HCT116 (cell line): ENCODE measurements around the gene GPALPP1.

Experiments
- CTCF ChIP-seq, 3 experiments: fragments of 200-600 bp in 1 of 3; sonication (generic) in 1 of 3; IDR thresholded peaks in 2 of 3; conservative IDR thresholded peaks in 1 of 3; 2 replicates each; pipeline ENCODE4 v1.5.1; 2012 to 2017; ENCODE audit warnings: low read depth in 2 of 3, low read length in 2 of 3, antibody characterized with exemption in 1 of 3, borderline replicate concordance in 1 of 3, control low read depth in 1 of 3, mild to moderate bottlenecking in 1 of 3, mixed read lengths in 1 of 3, mixed run types in 1 of 3, moderate library complexity in 1 of 3; ENCODE audit not compliant: insufficient read depth in 1 of 3
- EZH2 ChIP-seq: fragments of 200-600 bp; sonication (generic); IDR thresholded peaks from 2 replicates; pipeline ENCODE4 v1.6.1; 2017; ENCODE audit warnings: antibody characterized with exemption, mixed run types
- JUND ChIP-seq: IDR thresholded peaks from 2 replicates; pipeline ENCODE4 v1.6.1; 2012
- TF ChIP-seq, protein P1 (sequence below): IDR thresholded peaks from 2 replicates; pipeline ENCODE4 v1.6.1; 2012; ENCODE audit warnings: low read depth

DNA sequence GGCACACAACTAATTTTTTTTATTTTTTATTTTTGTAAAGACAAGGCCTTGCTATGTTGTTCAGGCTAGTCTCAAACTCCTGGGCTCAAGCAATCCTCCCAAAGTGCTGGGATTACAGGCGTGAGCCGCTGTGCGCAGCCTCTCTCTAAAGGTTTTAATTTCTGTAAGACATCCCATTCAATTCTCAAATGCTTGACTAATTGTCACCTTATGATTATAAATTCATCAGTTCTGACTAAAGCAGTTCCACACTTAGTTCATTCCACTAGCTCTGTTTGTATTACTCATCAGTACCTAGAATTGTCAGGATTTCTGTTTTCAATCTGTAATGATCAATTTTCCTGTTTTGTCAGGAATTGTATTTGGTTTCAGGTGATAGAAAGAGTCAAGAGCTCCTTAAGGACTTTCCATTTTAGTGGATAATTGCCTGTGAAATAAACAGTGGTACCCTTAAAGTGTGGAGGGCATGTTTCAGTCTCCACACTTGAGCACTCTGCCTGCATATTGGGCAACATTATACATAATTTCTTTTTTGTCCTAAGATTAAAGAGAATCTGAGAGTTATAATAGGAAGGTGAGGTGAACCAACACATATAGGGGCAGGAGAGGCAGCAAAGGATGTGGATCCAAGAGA is 27.6 kb downstream of the GPALPP1 start:
- TF ChIP-seq CTCF (IDR thresholded peaks at IDR 0.05 in 2 of 3, conservative IDR thresholded peaks at IDR 0.05 in 1 of 3; ENCODE audit: borderline replicate concordance in 1 of 3, insufficient read depth in 1 of 3, low read depth in 2 of 3, low read length in 2 of 3) (no peak), JUND (no peak), EZH2 (no peak)
- TF ChIP-seq, protein P1, sequence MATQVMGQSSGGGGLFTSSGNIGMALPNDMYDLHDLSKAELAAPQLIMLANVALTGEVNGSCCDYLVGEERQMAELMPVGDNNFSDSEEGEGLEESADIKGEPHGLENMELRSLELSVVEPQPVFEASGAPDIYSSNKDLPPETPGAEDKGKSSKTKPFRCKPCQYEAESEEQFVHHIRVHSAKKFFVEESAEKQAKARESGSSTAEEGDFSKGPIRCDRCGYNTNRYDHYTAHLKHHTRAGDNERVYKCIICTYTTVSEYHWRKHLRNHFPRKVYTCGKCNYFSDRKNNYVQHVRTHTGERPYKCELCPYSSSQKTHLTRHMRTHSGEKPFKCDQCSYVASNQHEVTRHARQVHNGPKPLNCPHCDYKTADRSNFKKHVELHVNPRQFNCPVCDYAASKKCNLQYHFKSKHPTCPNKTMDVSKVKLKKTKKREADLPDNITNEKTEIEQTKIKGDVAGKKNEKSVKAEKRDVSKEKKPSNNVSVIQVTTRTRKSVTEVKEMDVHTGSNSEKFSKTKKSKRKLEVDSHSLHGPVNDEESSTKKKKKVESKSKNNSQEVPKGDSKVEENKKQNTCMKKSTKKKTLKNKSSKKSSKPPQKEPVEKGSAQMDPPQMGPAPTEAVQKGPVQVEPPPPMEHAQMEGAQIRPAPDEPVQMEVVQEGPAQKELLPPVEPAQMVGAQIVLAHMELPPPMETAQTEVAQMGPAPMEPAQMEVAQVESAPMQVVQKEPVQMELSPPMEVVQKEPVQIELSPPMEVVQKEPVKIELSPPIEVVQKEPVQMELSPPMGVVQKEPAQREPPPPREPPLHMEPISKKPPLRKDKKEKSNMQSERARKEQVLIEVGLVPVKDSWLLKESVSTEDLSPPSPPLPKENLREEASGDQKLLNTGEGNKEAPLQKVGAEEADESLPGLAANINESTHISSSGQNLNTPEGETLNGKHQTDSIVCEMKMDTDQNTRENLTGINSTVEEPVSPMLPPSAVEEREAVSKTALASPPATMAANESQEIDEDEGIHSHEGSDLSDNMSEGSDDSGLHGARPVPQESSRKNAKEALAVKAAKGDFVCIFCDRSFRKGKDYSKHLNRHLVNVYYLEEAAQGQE: no peak
